ENCODE results near the gene GHITM. TPM values are rescaled to one million over a fixed set of nuclear protein-coding genes. Genes with fewer than 3 reads are reported as not detected.
"Not testable (repeated sequence)": the region's sequence is repeated elsewhere in the genome, so short reads cannot be mapped to it uniquely, and the experiment has no call there.

Gene GHITM
- total and polyA plus RNA-seq, 4 donors, result 107 to 177 (median 123) TPM

DNA sequence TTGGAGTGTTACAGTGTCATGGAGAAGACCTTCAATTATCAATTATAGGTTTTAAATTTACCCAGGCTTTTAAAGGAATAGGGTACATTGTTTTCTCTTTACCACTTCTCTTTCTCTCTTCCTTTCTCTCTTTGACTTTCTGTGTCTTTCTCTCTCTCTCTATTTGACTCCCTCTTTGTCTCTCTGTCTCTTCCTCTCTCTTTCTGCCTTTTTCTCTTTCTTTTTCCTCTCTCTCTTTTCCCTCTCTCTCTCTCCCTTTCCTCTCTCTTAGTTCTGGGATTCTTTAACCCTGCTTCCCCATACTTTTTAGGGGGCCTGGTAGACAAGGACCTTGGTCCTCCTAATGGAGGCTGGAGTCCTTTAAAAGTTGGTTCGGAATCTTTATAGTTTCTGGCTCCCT is 15.9 kb upstream of the GHITM start:
- TF ChIP-seq, protein P1, sequence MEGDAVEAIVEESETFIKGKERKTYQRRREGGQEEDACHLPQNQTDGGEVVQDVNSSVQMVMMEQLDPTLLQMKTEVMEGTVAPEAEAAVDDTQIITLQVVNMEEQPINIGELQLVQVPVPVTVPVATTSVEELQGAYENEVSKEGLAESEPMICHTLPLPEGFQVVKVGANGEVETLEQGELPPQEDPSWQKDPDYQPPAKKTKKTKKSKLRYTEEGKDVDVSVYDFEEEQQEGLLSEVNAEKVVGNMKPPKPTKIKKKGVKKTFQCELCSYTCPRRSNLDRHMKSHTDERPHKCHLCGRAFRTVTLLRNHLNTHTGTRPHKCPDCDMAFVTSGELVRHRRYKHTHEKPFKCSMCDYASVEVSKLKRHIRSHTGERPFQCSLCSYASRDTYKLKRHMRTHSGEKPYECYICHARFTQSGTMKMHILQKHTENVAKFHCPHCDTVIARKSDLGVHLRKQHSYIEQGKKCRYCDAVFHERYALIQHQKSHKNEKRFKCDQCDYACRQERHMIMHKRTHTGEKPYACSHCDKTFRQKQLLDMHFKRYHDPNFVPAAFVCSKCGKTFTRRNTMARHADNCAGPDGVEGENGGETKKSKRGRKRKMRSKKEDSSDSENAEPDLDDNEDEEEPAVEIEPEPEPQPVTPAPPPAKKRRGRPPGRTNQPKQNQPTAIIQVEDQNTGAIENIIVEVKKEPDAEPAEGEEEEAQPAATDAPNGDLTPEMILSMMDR (IDR thresholded peaks at IDR 0.05; ENCODE audit: control extremely low read depth, extremely low read depth), result no peak
- Histone ChIP-seq H3K27ac (ENCODE audit: low read depth in 1 of 2, low read length in 1 of 2) (no peak overlapping the region), H3K27me3 (ENCODE audit: control insufficient read depth in 3 of 3, insufficient read depth in 3 of 3, low read length in 2 of 3) (no peaks in the 10 kb centered on the region), H3K36me3 (ENCODE audit: control insufficient read depth in 4 of 4, insufficient read depth in 4 of 4, low read length in 4 of 4) (no peaks in the 10 kb centered on the region), H3K4me1 (ENCODE audit: control insufficient read depth in 5 of 5, insufficient read depth in 5 of 5, low read length in 5 of 5) (no peaks in the 10 kb centered on the region), H3K4me3 (no peak overlapping the region), H3K9ac (ENCODE audit: insufficient read depth in 1 of 2, low read length in 2 of 2) (no peak overlapping the region), H3K9me3 (ENCODE audit: control insufficient read depth in 4 of 4, insufficient read depth in 3 of 4, low read length in 3 of 4) (peaks cover 0 to 14% (median 14%) of the 10 kb centered on the region in 4 donors)
- ATAC-seq (ENCODE audit: insufficient read depth, low FRiP score), result no peak
- DNase-seq, result no peak
- WGBS, 2 donors, result 88 to 91% methylated on average over 1 of the region's 1 CpG

DNA sequence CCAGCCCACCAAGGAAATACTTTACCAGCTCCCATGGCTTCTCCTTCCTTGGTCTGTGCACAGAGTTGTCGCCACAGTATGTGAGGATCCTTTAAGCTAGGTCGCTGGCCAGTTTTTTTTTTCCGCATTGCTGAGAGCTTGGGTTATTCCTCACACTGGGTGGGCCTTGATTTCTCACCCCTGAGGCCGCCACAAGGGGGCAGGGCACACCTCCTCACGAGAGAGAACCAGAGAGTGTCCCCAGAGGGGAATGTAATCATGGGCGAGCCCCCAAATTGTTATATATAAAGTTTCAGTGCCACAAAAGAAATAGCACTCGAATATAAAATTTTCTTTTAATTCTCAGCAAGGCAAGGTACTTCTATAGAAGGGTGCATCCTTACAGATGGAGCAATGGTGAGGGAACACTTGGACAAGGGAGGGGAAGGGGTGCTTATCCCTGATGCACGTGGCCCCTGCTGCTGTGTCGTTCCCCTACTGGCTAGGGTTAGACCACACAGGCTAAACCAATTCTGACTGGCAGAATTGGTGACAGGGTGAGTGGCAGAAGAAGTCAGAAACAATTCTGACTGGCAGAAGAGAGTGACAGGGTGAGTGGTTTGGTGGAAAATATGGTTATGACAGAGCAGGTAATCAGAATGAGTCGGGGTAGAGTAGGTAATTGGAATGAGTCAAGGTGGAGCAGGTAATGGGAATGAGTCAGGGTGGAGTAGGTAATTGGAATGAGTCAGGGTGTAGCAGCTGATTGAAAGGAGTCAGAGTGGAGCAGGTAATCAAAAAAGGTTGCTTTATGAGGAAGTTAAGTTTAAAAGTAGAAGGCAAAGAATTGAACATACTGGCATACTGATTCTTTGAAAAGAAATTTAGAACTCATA is 13.2 kb upstream of the GHITM start:
- H3K27me3 ChIP-seq (ENCODE audit: control insufficient read depth in 3 of 3, insufficient read depth in 3 of 3, low read length in 2 of 3); H3K4me3 ChIP-seq; H3K4me1 ChIP-seq (ENCODE audit: control insufficient read depth in 5 of 5, insufficient read depth in 5 of 5, low read length in 5 of 5); H3K27ac ChIP-seq (ENCODE audit: low read depth in 1 of 2, low read length in 1 of 2); H3K9ac ChIP-seq (ENCODE audit: insufficient read depth in 1 of 2, low read length in 2 of 2); ATAC-seq (ENCODE audit: insufficient read depth, low FRiP score); DNase-seq; H3K36me3 ChIP-seq (ENCODE audit: control insufficient read depth in 4 of 4, insufficient read depth in 4 of 4, low read length in 4 of 4): not testable (repeated sequence)
- peaks cover 0 to 14% (median 14%) of the 10 kb centered on the region in 4 donors for H3K9me3 ChIP-seq (ENCODE audit: control insufficient read depth in 4 of 4, insufficient read depth in 3 of 4, low read length in 3 of 4)
- WGBS, 2 donors, result 77 to 82% methylated on average over 10 of the region's 10 CpGs

DNA sequence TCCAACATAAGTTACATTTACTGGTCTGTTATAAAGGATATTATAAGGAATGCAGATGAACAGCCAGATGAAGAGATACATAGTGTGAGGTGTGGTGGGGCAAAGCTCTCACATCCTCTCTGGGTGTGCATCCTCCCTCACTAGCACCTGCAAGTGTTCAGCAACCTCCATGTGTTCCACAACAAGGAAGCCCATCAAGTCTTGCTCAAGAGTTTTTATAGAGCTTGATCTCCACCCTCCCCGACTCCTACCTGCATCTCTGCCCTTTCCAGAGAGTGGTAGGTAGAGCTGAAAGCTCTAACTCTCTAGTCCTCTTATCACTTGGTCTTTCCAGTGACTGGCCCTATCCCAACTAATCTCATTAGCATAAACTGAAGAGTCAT is 12.5 kb upstream of the GHITM start:
- DNase-seq (no peak), ATAC-seq (ENCODE audit: insufficient read depth, low FRiP score) (no peak)
- no peak overlapping the region for H3K4me3 ChIP-seq
- TF ChIP-seq, protein P1 (IDR thresholded peaks at IDR 0.05; ENCODE audit: control extremely low read depth, extremely low read depth), result no peak
- no peaks in the 10 kb centered on the region for H3K36me3 ChIP-seq (ENCODE audit: control insufficient read depth in 4 of 4, insufficient read depth in 4 of 4, low read length in 4 of 4)
- H3K27ac ChIP-seq (ENCODE audit: low read depth in 1 of 2, low read length in 1 of 2), result no peak overlapping the region
- H3K27me3 ChIP-seq (ENCODE audit: control insufficient read depth in 3 of 3, insufficient read depth in 3 of 3, low read length in 2 of 3), result no peaks in the 10 kb centered on the region
- 72 to 95% methylated on average over 1 of the region's 1 CpG for WGBS, 2 donors
- no peaks in the 10 kb centered on the region for H3K4me1 ChIP-seq (ENCODE audit: control insufficient read depth in 5 of 5, insufficient read depth in 5 of 5, low read length in 5 of 5)
- H3K9me3 ChIP-seq (ENCODE audit: control insufficient read depth in 4 of 4, insufficient read depth in 3 of 4, low read length in 3 of 4), result peaks cover 0 to 14% (median 14%) of the 10 kb centered on the region in 4 donors
- no peak overlapping the region for H3K9ac ChIP-seq (ENCODE audit: insufficient read depth in 1 of 2, low read length in 2 of 2)

DNA sequence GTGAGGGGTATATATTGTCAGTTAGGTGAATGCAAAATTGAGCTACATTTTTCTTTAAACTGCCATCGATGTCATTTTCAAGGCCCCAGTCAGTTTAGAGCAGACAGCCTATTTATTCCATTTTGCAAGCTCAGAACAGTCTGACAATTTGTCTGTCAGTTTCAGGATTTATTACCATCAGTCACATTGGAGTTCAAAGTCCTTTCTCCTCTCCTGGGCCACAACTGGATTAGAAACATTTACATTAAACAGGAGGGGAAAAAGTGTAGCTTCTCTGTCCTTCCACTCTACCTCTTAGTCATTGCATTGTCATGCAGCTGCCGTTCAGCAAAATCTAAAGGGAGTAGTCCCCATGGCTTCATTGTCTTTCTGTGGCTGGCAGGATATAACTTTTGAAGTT is 3.5 kb upstream of the GHITM start:
- H3K27me3 ChIP-seq (ENCODE audit: control insufficient read depth in 3 of 3, insufficient read depth in 3 of 3, low read length in 2 of 3), result peaks cover 0 to 4% (median 0%) of the 10 kb centered on the region in 3 donors
- H3K36me3 ChIP-seq (ENCODE audit: control insufficient read depth in 4 of 4, insufficient read depth in 4 of 4, low read length in 4 of 4), result peaks cover 0 to 4% (median 0%) of the 10 kb centered on the region in 4 donors
- TF ChIP-seq, protein P1 (IDR thresholded peaks at IDR 0.05; ENCODE audit: control extremely low read depth, extremely low read depth), result no peak
- no peak overlapping the region for H3K9ac ChIP-seq (ENCODE audit: insufficient read depth in 1 of 2, low read length in 2 of 2)
- no peak overlapping the region for H3K27ac ChIP-seq (ENCODE audit: low read depth in 1 of 2, low read length in 1 of 2)
- DNase-seq (no peak), ATAC-seq (ENCODE audit: insufficient read depth, low FRiP score) (no peak)
- H3K4me3 ChIP-seq, result no peak overlapping the region
- no peaks in the 10 kb centered on the region for H3K9me3 ChIP-seq (ENCODE audit: control insufficient read depth in 4 of 4, insufficient read depth in 3 of 4, low read length in 3 of 4)
- WGBS, 2 donors, result 69 to 78% methylated on average over 2 of the region's 2 CpGs
- H3K4me1 ChIP-seq (ENCODE audit: control insufficient read depth in 5 of 5, insufficient read depth in 5 of 5, low read length in 5 of 5), result peaks cover 0 to 8% (median 6%) of the 10 kb centered on the region in 5 donors
